Amniotic stem cell (primary cell): ENCODE results near the gene RAG1.
"Not testable (repeated sequence)": the region's sequence is repeated elsewhere in the genome, so short reads cannot be mapped to it uniquely, and the experiment has no call there.

Experiments used
- DNase-seq: peaks from one replicate; lab custom pipeline; 2025; lab: John Stamatoyannopoulos, UW

The RAG1 gene

DNA sequence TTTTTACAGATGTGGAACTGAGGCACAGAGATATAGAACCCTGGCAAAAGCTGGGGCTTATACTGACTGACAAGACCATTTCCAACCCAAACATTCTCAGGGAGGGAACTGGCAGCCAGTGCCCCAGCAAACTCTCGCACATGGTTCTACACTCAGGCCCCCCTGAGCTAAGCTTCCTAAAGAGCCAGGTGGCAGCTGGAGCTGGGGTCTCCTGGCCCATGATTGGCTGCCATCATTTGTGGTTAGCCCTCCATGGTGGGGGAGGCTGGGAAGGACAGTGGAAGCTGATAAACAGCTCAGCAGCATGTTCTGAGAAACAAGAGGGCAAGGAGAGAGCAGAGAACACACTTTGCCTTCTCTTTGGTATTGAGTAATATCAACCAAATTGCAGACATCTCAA lies at the start of gene RAG1:
TSS of gene RAG1 (plus strand) at position 314 of the 400 bp plus-strand sequence. CDS start 5,298 bp downstream, outside the sequence.
- DNase-seq = no peak

DNA sequence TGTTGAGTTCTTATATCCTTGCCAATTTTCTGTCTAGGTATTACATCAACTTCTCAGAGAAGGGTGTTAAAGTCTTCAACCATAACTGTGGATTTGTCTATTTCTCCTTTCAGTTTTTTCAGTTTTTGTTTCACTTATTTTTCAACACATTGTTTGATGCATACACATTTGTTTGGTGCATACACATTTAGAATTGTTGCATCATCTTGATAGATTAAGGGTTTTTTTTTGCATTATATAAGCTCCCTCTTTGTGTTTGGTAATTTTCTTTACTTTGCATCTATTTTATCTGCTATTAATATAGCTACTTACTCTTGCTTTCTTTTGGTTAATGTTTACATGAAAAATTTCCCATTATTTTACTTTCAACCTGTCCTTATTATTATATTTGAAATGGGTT lies 37.0 kb upstream of the RAG1 start:
- DNase-seq = no peak

GRCh38 chr11:36532941-36533601 lies 34.7 kb upstream of the RAG1 start:
- no peak for DNase-seq

- DNase-seq = no peak
Measured at GRCh38 chr11:36534276-36534840, 33.4 kb upstream of the RAG1 start.

- DNase-seq = no peak
Measured at GRCh38 chr11:36540998-36541397, 26.8 kb upstream of the RAG1 start.

- no peak for DNase-seq
Measured at GRCh38 chr11:36550385-36551115, 17.3 kb upstream of the RAG1 start.

DNA sequence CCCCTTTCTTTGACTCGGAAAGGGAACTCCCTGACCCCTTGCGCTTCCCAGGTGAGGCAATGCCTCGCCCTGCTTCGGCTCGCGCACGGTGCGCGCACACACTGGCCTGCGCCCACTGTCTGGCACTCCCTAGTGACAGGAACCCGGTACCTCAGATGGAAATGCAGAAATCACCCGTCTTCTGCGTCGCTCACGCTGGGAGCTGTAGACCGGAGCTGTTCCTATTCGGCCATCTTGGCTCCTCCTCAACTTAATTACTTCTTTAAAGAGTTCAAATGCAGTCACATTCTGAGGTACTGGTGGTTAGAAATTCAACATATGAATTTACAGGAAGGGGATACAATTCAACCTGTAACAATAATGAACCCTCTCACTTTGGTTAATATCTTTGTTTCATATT lies 10.4 kb upstream of the RAG1 start:
- not testable (repeated sequence) for DNase-seq

DNA sequence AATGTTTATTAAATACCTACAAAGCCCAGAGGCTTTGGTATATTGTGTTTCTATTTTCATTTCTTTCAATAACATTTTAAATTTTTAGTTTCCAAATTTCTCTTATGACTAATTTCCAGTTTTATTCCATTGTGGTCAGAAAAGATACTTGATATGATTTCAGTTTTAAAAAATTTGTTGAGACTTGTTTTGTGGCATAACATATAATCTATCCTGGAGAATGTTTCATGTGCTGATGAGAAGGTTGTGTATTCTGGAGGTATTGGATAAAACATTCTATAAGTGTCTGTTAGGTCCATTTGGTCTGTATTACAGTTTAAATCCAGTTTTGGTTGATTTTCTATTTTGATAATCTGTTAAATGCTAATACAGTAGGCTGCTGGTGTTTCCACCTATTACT lies 9.8 kb upstream of the RAG1 start:
- no peak for DNase-seq

- DNase-seq = no peak
Measured at GRCh38 chr11:36558571-36559413, 9.0 kb upstream of the RAG1 start.

DNA sequence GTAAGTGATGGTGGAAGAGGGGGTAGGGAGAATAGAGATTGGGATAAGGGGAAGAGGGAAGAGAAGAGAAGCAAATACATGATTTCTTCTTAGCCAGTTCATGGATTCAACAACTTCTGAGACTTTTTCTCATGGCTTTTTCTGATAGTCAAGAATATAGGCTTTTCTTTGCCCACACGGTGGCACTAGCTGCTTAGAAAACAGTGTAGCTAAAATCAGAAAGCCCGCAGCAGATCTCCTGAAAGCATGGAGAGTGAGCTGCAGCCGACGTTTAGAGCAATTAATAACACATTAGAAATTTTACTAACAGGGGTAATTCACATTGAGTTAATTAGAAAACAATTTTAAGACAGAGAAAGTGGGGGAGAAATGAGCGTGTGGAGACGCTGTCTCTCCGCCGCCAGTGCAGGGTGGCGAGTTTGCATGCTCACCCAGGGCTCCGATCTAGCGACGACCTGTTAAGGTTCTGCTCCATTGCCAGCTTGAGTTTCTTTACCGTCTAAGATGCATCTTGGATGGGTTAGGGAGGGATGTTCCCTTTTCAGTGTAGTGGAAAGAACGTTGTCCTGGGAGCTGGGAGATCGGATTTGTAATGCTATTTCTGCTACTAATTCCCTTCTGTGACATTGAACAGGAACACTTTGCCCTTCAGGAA lies 3.3 kb upstream of the RAG1 start:
- no peak for DNase-seq

GRCh38 chr11:36565031-36565610 lies 2.7 kb upstream of the RAG1 start:
- DNase-seq = no peak

DNA sequence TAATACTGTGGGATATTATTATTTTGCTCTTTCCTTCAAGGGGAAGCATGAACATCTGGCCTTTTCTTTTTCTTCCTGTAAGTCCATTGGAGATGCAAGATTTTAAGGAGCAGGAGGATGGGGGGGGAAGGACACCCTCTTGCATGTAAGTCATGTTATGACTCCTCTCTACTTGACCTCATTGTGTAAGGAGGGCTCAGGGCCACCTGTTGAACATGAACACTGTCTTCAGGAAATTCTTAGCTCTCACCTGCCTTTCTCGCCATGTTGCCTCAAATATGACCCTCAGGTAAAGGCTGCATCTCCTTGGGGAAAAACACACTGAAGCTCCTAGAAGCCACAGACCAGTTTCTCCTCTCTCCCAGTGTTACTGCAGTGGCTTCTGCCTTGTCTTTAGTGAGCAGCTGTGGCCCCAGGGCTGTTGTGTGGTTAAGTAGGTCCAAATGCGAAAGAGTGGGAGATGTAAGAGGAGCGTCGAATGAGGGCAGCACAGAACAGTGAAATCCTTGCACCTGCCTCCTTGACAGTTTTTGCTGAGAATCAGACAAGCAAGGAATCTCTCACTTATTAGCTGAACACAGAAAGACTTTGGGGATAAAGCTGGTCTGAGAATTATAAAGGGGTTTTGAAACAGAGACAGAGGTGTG lies 1.3 kb upstream of the RAG1 start:
- no peak for DNase-seq

DNA sequence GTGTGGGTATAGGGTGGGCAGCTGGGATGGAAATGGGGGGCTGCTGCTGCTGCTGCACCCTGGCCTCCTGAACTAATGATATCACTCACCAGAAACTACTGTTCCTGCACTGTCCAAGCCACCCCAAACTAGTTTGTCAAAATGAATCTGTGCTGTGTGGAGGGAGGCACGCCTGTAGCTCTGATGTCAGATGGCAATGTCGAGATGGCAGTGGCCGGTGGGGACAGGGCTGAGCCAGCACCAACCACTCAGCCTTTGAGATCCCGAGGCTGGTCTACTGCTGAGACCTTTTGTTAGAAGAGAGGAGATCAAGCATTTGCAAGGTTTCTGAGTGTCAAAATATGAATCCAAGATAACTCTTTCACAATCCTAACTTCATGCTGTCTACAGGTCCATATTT lies 1.3 kb downstream of the RAG1 start:
- DNase-seq = no peak

DNA sequence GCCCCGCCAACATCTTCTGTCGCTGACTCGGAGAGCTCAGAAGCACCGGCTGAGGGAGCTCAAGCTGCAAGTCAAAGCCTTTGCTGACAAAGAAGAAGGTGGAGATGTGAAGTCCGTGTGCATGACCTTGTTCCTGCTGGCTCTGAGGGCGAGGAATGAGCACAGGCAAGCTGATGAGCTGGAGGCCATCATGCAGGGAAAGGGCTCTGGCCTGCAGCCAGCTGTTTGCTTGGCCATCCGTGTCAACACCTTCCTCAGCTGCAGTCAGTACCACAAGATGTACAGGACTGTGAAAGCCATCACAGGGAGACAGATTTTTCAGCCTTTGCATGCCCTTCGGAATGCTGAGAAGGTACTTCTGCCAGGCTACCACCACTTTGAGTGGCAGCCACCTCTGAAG lies 6.7 kb downstream of the RAG1 start:
- no peak for DNase-seq

GRCh38 chr11:36577373-36577772 lies 9.6 kb downstream of the RAG1 start:
- no peak for DNase-seq

GRCh38 chr11:36577859-36578258 lies 10.1 kb downstream of the RAG1 start:
- no peak for DNase-seq

- DNase-seq = no peak
Measured at GRCh38 chr11:36578458-36578857, 10.7 kb downstream of the RAG1 start.

GRCh38 chr11:36581536-36581935 lies 13.7 kb downstream of the RAG1 start:
- no peak for DNase-seq

DNA sequence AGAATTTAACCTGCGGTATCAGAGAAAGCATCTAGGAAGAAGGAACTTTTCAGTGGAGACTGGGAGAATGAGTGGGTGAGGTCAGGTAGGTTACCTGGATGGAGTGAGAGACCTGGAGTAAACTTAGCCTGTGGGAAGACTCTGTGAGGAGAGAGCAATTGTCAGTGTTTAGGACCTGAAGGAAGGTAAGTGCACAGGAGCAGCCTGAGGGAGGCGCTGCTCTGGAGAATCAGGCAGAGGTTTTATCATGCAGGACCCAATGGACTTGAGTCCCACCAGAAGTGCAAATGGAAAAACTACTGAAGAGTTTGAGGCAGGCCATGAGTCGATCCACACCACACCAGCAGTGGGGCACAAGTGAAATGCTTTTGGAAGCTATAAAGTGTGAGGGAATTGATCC lies 15.9 kb downstream of the RAG1 start:
- DNase-seq = no peak

GRCh38 chr11:36586543-36586942 lies 18.7 kb downstream of the RAG1 start:
- DNase-seq = no peak

DNA sequence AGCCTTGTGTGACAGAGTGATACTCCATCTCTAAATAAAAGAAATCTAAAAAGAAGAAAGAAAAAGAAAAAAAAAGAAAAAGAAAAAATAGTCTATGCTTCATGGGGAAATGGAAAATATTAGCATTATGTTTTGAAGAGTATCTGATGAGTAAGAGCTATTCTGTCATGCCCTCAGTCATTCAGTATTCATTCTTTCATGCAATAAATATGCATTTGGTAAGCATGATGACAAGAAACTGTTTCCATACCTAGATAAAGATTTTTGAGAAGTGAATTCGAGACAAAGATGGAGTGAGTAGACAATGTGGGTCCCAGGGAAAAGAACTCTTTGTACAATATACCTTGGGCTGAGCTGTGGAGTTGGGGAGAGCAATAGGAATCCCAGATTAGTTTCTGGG lies 20.3 kb downstream of the RAG1 start:
- no peak for DNase-seq
